Astrocyte (in vitro differentiated cells and primary cell): ENCODE data around the gene PDE7B. TPM values are rescaled to one million over a fixed set of nuclear protein-coding genes. Genes with fewer than 3 reads are reported as not detected.

Experiments
- DNase-seq: peaks from one replicate; pipeline ENCODE4 v3.0.0-alpha.2; 2010; ENCODE audit warnings: low read depth
- FAIRE-seq: peaks from 2 replicates; lab custom pipeline; 2011; peaks lifted over from hg19 to GRCh38; lab: Jason Lieb, UNC
- H2AFZ ChIP-seq: 2 replicates; pipeline ENCODE4 v1.6.0; 2012; ENCODE audit warnings: low read depth, low read length, inconsistent platforms
- H3K27ac ChIP-seq: 2 replicates; pipeline ENCODE4 v1.5.1; 2011; ENCODE audit warnings: low read depth, low read length, inconsistent platforms
- H3K27me3 ChIP-seq: 2 replicates; pipeline ENCODE4 v1.6.0; 2011; ENCODE audit warnings: low read length, inconsistent platforms; ENCODE audit not compliant: insufficient read depth
- H3K36me3 ChIP-seq: 2 replicates; pipeline ENCODE4 v1.5.1; 2011; ENCODE audit warnings: low read length, inconsistent platforms; ENCODE audit not compliant: insufficient read depth
- H3K4me1 ChIP-seq: 2 replicates; pipeline ENCODE4 v1.5.1; 2011; ENCODE audit warnings: low read length, inconsistent platforms; ENCODE audit not compliant: insufficient read depth
- H3K4me2 ChIP-seq: 2 replicates; pipeline ENCODE4 v1.6.0; 2012; ENCODE audit warnings: low read length, inconsistent platforms
- H3K4me3 ChIP-seq: 2 replicates; pipeline ENCODE4 v1.5.1; 2011; ENCODE audit warnings: low read depth, mild to moderate bottlenecking, low read length, inconsistent platforms; ENCODE audit not compliant: insufficient read depth
- H3K79me2 ChIP-seq: 2 replicates; pipeline ENCODE4 v1.6.0; 2012; ENCODE audit warnings: mild to moderate bottlenecking, low read length, inconsistent platforms; ENCODE audit not compliant: insufficient read depth
- H3K9ac ChIP-seq: 2 replicates; pipeline ENCODE4 v1.6.0; 2012; ENCODE audit warnings: mild to moderate bottlenecking, low read length, inconsistent platforms
- H3K9me3 ChIP-seq: 2 replicates; pipeline ENCODE4 v1.5.1; 2012; ENCODE audit warnings: low read depth, mild to moderate bottlenecking, low read length, inconsistent platforms; ENCODE audit not compliant: insufficient read depth
- H4K20me1 ChIP-seq: 2 replicates; pipeline ENCODE4 v1.6.0; 2012; ENCODE audit warnings: low read length, inconsistent platforms; ENCODE audit not compliant: insufficient read depth
- H3K27ac Mint-ChIP-seq: one replicate; pipeline ENCODE4 v1.8.0; 2021; ENCODE audit warnings: mild to moderate bottlenecking, mixed read lengths; ENCODE audit not compliant: unreplicated experiment
- H3K27me3 Mint-ChIP-seq: one replicate; pipeline ENCODE4 v1.8.0; 2021; ENCODE audit warnings: low read depth, mixed read lengths; ENCODE audit not compliant: unreplicated experiment
- H3K36me3 Mint-ChIP-seq: one replicate; pipeline ENCODE4 v1.8.0; 2021; ENCODE audit warnings: low read depth, mixed read lengths; ENCODE audit not compliant: unreplicated experiment
- H3K4me1 Mint-ChIP-seq: one replicate; pipeline ENCODE4 v1.8.0; 2021; ENCODE audit warnings: low read depth, mixed read lengths; ENCODE audit not compliant: unreplicated experiment
- H3K4me3 Mint-ChIP-seq: one replicate; pipeline ENCODE4 v1.8.0; 2021; ENCODE audit warnings: mild to moderate bottlenecking, moderate library complexity, mixed read lengths; ENCODE audit not compliant: unreplicated experiment
- H3K9me3 Mint-ChIP-seq: one replicate; pipeline ENCODE4 v1.8.0; 2021; ENCODE audit warnings: mild to moderate bottlenecking, mixed read lengths; ENCODE audit not compliant: unreplicated experiment
- CTCF ChIP-seq: IDR thresholded peaks from 2 replicates; pipeline ENCODE4 v1.5.1; 2011; ENCODE audit warnings: low read depth, mild to moderate bottlenecking, inconsistent platforms, low read length, moderate library complexity; ENCODE audit not compliant: insufficient read depth
- EZH2 ChIP-seq: IDR thresholded peaks from 2 replicates; pipeline ENCODE4 v1.6.1; 2012; ENCODE audit warnings: mild to moderate bottlenecking, low read length, inconsistent platforms; ENCODE audit not compliant: insufficient read depth
- total RNA-seq: library from RNA; stranded (reverse); gene quantifications from 2 replicates; pipeline ENCODE4 v1.2.1, GENCODE V29; 2021

The PDE7B gene
- total RNA-seq, 1 donor from 2014 or later, result 0.27 TPM

GRCh38 chr6:136014454-136015437 lies 163.2 kb downstream of the PDE7B start:
- no peaks in the 10 kb centered on the region for H3K27me3 ChIP-seq
- peak overlapping the region; percentile 12 for H3K4me3 ChIP-seq
- no peaks in the 10 kb centered on the region for H3K27me3 Mint-ChIP-seq
- peaks cover 58% of the 10 kb centered on the region for H3K4me1 ChIP-seq
- FAIRE-seq, result peak; percentile 82
- H3K4me3 Mint-ChIP-seq, result no peak overlapping the region
- H3K36me3 ChIP-seq, result no peaks in the 10 kb centered on the region
- TF ChIP-seq CTCF (no peak), EZH2 (no peak)
- no peaks in the 10 kb centered on the region for H3K36me3 Mint-ChIP-seq
- peak overlapping the region; percentile 98 for H3K27ac ChIP-seq
- peak; percentile 100 for DNase-seq
- H3K27ac Mint-ChIP-seq, result peak overlapping the region; percentile 91
- peaks cover 6% of the 10 kb centered on the region for H3K79me2 ChIP-seq
- no peaks in the 10 kb centered on the region for H3K9me3 ChIP-seq
- H4K20me1 ChIP-seq, result no peaks in the 10 kb centered on the region
- H3K4me1 Mint-ChIP-seq, result peaks cover 48% of the 10 kb centered on the region
- H3K9ac ChIP-seq, result peak overlapping the region; percentile 75
- H3K9me3 Mint-ChIP-seq, result no peaks in the 10 kb centered on the region
- H3K4me2 ChIP-seq, result peak overlapping the region; percentile 70
- H2AFZ ChIP-seq, result no peak overlapping the region

- no peak overlapping the region for H3K4me3 ChIP-seq
- peak overlapping the region; percentile 65 for H3K4me2 ChIP-seq
- peak overlapping the region; percentile 98 for H3K27ac ChIP-seq
- H2AFZ ChIP-seq, result no peak overlapping the region
- H3K9me3 ChIP-seq, result no peaks in the 10 kb centered on the region
- H3K27me3 Mint-ChIP-seq, result no peaks in the 10 kb centered on the region
- no peaks in the 10 kb centered on the region for H3K36me3 ChIP-seq
- peaks cover 6% of the 10 kb centered on the region for H3K79me2 ChIP-seq
- TF ChIP-seq CTCF, result no peak
- TF ChIP-seq EZH2, result no peak
- H3K27me3 ChIP-seq, result no peaks in the 10 kb centered on the region
- H4K20me1 ChIP-seq, result no peaks in the 10 kb centered on the region
- no peak overlapping the region for H3K4me3 Mint-ChIP-seq
- DNase-seq (peak; percentile 64), FAIRE-seq (peak; percentile 52)
- peak overlapping the region; percentile 72 for H3K9ac ChIP-seq
- peaks cover 58% of the 10 kb centered on the region for H3K4me1 ChIP-seq
- H3K4me1 Mint-ChIP-seq, result peaks cover 48% of the 10 kb centered on the region
- H3K36me3 Mint-ChIP-seq, result no peaks in the 10 kb centered on the region
- peak overlapping the region; percentile 91 for H3K27ac Mint-ChIP-seq
- no peaks in the 10 kb centered on the region for H3K9me3 Mint-ChIP-seq
These were observed 164.0 kb downstream of the PDE7B start for GRCh38 chr6:136015531-136015930.
